Fibroblast of lung (primary cell): ENCODE data around the gene AKT2.

Experiments
- CTCF ChIP-seq, 2 donors: IDR thresholded peaks in 1 of 2; conservative IDR thresholded peaks in 1 of 2; 1 replicate in 1 of 2; 2 replicates in 1 of 2; pipeline ENCODE4 v1.5.1; 2011 to 2012; ENCODE audit warnings: low read length in 2 of 2, control low read depth in 1 of 2, inconsistent platforms in 1 of 2, low read depth in 1 of 2, mild to moderate bottlenecking in 1 of 2
- EZH2 ChIP-seq: IDR thresholded peaks from 2 replicates; pipeline ENCODE4 v1.5.1; 2012; ENCODE audit warnings: low read length, control low read depth, mild to moderate bottlenecking; ENCODE audit errors: missing control alignments

- TF ChIP-seq CTCF (conservative IDR thresholded peaks at IDR 0.05 in 1 of 2, IDR thresholded peaks at IDR 0.05 in 1 of 2; ENCODE audit: low read depth in 1 of 2, low read length in 2 of 2), result no peak
- no peak for TF ChIP-seq EZH2
Measured at GRCh38 chr19:40231544-40232424, 53.4 kb downstream of the AKT2 start.
